ENCODE results near the gene CEP104.

CEP104 gene

DNA sequence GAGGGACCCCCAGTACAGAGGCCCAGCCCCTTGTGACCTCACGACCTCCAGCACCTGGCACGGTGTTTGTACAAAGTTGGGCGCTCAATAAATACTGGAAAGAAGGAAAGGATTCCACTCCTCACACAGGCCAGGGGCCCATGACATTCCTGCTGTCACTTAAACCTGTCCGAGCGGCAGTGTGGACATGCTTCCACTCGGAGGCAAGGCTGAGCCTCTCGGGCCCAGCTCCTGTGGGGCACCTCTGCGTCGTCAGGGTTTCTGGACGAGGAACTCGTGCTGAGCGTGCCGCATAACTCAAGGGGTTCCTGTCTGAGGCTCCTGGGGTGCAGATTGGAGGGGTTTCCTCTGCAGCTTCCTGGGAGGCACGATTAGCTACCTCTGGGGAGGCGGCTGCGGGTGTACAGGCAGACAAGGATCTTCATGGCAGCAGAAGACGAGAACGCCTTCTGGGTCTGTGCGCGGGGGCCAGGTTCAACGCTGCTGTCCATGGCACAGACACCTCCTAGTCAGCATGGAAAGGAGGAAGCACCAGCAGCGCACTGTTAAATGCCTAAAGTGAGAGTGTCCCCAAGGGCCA is 88.1 kb downstream of the CEP104 start:
- no peaks in the 10 kb centered on the region for H3K9me3 Mint-ChIP-seq
- DNase-seq (ENCODE audit: low spot score in 2 of 2) (no peak), ATAC-seq (no peak)
- H3K4me3 Mint-ChIP-seq = no peak overlapping the region
- peaks cover 15% of the 10 kb centered on the region for H3K4me1 Mint-ChIP-seq
- H3K27ac Mint-ChIP-seq = no peak overlapping the region
- H3K36me3 Mint-ChIP-seq = no peaks in the 10 kb centered on the region

DNA sequence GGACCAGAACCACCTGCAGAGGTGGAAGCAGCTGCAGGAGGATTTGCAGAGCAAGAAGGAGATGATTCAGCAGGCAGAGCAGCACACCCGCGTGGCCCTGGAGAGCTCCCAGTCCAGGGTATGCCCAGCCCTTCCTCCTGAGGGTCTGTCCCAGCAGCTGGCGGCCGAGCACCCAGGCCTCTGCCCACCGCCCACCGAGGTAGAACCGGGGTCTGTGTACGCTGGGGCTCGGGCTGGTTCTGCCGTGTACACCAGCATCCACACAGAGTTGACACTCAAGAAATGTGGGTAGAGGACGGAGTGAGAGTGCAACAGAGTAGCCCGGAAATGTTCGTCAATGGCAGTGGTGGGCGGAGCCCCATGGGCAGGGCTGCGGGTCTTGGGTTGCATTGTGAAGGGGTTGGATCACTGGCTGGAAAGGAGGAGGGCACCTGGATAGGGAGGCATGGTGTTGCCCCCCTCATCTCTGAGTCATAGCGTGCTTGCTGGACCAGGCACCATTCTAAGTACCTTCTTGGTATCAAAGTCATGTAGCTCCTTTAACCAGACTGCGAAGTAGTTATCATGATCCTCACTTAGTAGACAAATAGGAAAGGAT is 89.6 kb downstream of the CEP104 start:
- Mint-ChIP-seq H3K4me3 (no peak overlapping the region), H3K36me3 (no peaks in the 10 kb centered on the region), H3K4me1 (peaks cover 11% of the 10 kb centered on the region), H3K27ac (no peak overlapping the region), H3K9me3 (no peaks in the 10 kb centered on the region)
- DNase-seq (ENCODE audit: low spot score in 2 of 2) = no peak
- ATAC-seq = no peak

DNA sequence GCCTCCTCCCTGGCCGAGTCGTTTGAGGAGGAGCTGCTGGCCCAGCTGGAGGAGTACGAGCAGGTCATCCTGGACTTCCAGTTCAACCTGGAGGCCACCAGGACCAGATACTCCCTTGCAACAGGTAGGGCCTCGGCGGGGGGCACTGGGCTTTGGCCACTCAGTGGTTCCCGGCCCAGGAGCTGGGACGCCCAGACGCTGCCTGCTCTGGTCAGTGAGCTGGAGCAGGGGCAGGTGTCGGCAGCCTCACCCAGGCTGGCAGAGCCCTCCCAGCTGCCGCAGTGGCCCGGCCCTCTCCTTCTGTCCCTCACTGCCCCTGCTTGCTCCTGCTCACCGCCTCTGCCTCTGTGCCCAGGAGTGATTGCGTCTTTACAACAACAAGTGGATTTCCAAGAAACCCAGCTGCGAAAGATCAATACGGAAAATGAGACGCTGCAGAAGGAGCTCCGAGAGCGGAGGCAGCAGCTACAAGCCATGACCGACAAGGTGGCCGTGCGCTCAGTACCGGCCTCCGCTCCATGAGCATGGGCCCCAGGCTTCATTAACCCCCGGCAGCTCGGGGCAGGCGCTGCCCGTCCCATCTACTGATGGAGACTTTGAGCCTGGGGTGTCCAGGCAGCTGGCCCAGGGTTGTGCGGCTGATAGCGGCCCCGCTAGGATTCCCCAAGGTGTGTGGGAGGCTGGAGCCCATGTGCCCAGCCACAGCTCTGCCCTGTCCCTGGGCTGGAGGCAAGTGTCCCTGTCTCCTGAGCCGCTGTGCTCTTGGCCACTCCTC is 93.5 kb downstream of the CEP104 start:
- no peak for DNase-seq (ENCODE audit: low spot score in 2 of 2)
- Mint-ChIP-seq H3K4me3 (no peak overlapping the region), H3K27ac (no peak overlapping the region), H3K9me3 (peaks cover 5% of the 10 kb centered on the region), H3K4me1 (no peaks in the 10 kb centered on the region), H3K36me3 (no peaks in the 10 kb centered on the region)
- no peak for ATAC-seq

DNA sequence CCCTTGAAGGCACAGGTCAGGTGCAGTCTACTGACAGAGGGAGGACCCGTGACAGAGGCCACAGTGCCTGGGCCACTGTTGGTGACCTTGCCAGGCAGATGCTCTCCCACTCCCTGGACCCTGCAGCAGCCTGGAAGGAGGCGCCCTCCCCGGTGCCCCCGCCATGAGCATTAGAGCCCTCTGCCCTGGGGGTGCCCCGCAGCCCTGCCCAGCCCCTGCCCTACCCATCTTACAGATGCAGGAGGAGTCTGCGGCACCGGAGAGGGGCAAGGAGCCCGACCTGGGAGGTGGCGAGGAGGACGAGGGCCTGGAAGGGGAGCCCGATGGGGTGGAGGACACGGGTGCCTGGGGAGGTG is 94.2 kb downstream of the CEP104 start:
- H3K4me1 Mint-ChIP-seq = no peaks in the 10 kb centered on the region
- no peaks in the 10 kb centered on the region for H3K36me3 Mint-ChIP-seq
- no peak for DNase-seq (ENCODE audit: low spot score in 2 of 2)
- no peak for ATAC-seq
- no peak overlapping the region for H3K4me3 Mint-ChIP-seq
- H3K27ac Mint-ChIP-seq = no peak overlapping the region
- H3K9me3 Mint-ChIP-seq = peaks cover 5% of the 10 kb centered on the region

DNA sequence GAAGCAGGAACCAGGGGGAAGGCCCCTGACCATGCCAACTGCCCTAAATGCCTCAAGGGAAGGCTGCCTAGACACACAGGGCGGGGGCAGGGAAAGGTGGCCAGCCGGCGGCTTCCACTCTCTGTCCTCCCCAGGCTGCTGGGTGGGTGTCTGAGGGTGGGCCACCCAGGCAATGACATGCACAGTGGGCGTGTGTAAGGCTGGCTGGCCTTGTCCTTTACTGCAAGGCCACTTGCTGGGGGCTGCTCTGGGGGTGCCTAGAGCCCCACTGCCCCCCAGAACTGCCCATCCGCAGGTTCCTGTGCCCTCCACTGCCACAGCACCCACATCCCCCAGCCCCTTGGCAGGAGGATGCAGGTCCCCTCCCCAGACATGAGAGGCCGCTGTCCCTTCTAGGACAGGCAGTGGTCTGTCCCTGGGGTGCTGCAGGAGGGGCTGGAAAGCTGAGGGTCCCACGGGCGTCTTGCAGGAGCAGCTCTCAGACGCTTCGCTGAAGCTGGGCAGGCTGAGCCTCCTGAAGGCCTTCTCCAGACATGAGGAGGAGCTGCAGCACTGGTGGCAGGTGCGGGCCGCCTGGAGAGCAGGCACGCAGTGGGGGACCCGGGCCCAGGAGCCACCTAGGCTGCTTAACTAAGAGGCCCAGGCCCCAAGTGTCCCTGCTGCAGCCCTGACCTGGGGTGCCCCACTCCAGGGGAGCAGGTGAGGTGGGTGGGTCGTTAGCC is 94.7 kb downstream of the CEP104 start:
- ATAC-seq (no peak), DNase-seq (ENCODE audit: low spot score in 2 of 2) (no peak)
- Mint-ChIP-seq H3K36me3 (no peaks in the 10 kb centered on the region), H3K9me3 (peaks cover 5% of the 10 kb centered on the region), H3K4me3 (no peak overlapping the region), H3K4me1 (no peaks in the 10 kb centered on the region), H3K27ac (no peak overlapping the region)
